HG02798 (cell line): Measurements from ENCODE around the gene PRKAG1.
"Not testable (repeated sequence)": the region's sequence is repeated elsewhere in the genome, so short reads cannot be mapped to it uniquely, and the experiment has no call there.

Experiments used
- ATAC-seq: cut with Tn5 transposase; IDR thresholded peaks from one replicate; pipeline ENCODE4 v1.9.1; 2021; ENCODE audit warnings: mild to moderate bottlenecking; ENCODE audit not compliant: unreplicated experiment, poor library complexity

Gene PRKAG1

DNA sequence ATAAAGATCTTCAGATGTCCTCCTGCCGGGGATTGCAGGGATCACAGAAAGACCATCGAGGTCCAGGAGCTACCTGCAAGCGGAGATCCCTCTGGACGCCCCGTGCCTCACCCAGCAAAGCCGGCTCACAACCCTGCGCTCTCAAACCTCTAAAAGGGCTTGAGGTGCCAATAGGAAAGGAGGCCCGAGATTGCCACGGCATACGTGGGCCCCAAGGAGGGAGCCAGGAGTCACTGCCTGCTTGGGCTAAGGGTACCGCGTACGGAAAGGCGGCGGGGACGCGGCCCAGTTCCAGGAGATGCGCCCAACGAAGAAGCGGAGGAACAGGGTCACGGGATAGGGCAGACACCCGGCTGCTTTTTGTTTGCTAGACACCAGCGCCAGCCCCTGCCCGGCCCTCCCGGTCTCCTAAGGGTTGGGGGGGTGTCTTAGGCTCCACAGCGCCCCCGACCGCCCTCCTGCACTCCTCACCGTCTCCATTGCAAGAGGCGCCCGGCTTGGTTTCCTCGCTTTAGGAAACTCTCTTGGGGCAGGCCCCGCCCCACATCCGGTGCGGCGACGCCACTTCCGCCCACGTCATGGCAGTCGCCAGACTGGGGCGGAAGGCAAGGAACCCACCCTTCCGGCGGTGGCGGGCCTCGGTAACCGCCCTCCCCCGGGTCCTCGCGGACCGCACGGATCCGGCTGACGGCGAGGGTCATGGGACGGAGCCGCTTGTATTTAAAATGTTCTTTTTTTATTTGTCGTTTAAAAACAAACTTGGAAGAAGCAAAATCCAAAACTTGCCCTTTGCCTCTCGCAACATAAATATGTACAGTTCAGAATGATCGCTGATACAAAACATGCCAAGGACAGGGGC lies at the start of gene PRKAG1:
TSS of gene PRKAG1 (minus strand) at position 516 of the 859 bp plus-strand sequence. CDS start at position 480, 36 bp downstream.
- ATAC-seq: peak; percentile 95

DNA sequence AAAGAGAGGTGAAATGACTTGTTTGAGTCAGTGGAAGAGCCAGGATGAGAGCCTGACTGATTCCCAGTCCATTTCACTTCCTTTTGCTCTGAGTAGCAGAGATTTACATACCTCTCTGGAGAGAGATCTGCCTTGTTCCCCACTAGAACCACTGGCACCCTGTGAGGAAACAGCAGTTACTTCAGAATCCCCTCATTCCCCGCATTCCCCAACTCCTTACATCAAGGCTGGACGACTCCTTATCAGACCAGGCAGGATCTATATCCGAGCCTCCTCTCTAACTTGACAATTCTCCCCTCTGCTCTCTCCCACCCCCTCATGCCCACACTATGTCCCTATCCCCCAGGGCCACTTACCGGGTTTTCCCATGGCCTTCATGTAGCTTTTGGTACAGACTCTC lies 47.5 kb upstream of the PRKAG1 start:
- no peak for ATAC-seq

DNA sequence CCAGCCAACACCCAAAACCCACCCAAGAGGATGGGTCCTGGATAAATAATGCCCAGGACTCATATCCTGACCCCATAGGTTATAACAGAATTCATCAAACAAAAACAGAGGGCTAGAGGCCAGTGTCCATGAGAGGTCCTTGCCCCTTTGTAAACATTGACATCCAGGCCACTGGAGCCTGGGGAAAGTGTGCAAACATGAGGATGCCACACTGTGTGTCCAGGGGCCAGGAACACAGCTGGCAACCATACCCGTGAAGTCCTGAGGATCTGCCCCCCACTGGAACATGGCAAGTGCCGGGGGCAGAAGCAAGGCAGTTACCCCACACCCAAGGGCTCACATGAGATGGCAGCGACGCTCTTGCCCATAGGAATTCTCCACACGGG lies 46.2 kb upstream of the PRKAG1 start:
- no peak for ATAC-seq

DNA sequence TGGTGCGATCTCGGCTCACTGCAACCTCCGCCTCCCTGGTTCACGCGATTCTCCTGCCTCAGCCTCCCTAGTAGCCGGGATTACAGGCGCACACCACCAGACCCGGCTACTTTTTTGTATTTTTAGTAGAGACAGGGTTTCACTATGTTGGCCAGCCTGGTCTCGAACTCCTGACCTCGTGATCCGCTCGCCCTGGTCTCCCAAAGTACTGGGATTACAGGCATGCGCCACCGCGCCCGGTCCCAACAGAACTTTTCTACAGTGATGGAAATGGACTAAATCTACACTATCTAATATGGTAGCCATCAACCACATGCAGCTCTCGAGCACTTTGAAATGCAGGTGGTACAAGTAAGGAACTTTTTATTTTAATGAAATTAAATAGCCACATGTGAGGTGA lies 43.3 kb upstream of the PRKAG1 start:
- not testable (repeated sequence) for ATAC-seq

DNA sequence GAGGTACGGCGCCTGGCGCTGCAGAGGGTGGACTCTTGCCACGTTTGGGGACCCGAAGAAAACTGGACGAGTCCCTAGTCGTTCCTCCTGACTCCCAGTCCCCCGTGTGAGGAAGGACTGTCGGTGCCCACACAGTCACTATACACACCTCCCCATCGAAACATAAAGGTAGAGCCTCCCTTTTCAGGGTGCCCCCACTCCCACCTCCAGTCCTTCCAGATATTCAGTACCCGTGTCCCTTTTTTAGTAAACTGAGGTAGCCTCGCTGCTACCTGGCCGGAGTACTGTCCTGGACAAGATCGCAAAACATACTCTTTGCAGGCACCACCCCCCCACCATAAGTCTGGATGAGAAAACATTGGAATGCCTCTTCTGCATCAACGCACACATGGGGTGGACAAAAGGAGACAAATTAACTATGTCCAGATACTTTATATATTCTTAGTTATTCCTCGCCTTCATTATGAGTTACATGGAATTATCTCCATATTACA lies 42.6 kb upstream of the PRKAG1 start:
- ATAC-seq: peak; percentile 7

DNA sequence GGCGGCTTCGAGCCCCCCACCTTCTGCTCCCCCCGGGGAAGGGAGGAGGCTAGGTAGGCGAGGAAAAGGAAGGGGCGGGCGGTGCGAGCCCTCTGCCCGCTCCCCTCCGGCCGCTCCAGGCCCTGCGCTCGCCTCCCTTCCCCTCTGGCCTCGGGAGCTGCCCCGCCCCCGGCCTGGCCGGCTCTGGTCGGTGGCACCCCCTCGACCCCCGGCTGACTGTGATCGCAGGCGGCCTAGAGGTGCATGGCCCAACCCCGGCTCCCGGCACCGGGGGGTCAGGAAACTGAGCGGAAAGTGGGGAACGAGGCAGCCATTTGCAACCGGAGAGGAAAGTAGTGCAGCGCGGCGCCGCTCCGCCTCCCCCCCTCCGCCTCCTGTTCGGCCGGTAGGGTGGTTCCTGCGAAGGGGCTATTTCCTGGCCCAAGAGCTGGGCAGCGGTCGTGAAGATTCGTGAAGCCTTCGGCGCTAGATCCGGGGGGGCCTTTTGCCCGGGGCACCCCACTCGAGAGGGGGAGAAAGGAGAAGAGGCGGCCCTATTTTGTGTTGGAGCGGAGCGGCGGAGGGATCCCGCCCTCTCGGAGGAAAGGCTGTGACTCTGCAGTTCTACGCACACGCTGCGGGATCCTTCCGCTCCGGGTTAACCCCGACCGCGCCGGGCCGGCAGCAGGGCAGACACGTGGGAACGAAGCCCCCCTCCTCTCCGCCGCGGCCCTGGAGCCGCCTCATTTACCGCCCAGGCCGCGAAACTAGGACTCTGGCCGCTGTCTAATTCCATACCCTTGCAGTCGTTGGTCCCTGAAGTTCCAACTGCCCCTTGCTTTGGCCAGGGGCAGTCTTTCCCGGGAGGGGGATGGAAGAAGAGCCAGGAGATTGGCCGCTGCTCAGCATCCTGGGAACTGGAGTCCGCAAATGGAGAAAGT lies 41.9 kb upstream of the PRKAG1 start, which contains the start of gene KMT2D:
TSS of gene KMT2D (minus strand) at position 558 of the 920 bp plus-strand sequence. CDS start 5,470 bp downstream, outside the sequence.
- ATAC-seq: peak; percentile 59

DNA sequence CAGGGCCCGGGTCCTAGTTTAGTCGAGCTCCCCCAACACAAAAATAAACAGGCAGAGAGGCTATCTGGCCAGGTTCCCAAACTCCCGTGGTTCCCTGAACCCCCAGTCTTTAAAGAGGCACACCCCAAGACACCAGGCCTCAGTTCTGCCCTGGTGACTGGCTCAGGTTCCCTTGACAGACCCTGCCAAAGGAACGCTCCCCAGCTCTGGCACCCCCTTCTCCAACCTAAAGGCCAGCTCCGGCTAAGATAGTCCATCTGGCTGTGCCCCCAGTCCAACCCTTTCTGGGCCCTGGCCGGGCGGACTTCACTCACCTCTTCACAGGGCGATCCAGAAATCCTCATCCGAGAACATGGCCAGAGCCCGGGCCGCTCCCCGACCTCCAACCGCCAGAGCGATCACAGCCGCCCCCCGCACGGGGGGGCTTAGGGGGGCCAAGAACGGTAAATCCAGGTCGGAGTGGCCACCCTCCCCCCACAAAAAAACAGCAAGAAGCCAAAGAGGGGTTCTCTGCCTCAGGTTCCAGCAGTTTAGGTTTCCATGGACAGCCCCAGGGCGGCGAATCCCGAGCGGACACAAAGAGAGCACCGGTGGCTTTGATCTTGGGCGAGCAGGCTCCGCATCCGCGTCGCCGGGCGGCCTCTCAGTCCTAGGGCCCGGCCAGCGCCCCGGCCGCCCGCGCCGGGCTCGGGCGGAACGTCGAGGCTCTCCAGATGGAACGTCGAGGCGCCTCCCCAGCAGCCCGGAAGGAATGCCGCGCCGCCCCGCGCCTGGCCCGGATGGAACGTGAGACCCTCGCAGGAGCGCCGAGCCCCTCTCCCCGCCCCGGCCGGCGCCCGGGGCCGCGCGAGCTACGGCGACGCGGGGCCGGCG lies 41.0 kb upstream of the PRKAG1 start:
- peak; percentile 19 for ATAC-seq

DNA sequence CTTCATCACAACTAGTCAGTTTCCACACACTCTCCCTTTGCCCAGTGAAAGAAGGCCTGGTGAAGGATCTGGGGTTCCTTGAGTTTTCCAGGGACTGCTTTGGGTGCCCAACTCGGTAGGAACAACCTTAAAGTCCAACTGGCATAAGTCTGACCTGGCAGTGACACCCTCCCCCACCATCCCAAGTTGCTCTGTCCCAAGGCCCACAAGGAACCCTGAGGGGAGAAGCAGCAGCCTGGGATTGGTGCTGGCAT lies 40.4 kb upstream of the PRKAG1 start:
- ATAC-seq: no peak

DNA sequence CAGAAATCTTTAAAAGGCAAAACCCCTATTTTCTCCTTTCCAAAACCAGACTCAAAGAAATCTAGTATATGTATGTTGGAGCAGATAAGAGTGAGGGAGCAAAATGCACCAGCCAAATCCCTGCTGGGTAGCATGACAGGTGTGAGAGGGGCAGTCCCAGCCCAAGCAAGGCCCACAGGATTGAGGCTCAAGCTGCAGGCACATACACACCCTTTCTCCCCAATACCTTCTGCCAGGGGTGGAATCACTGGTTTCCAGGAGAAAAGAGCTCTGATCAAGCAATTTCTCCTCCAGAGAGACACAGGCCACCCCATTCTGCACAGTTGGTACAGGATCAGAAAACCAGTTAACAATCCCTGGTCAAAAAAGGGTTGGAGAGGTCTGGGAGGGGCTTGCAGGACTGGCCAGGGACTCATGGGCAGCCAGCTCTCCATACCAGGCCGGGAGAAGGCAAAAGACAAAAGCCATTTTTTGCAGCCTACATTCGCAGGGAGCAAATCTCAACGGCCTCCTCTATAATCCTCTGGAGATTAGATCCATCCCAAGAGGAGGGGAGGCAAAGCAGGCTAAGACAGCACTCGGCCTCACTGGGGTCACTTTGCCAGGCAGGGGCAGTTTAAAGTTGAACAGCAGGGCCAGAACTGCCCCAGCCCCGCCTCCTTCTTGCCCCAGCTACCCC lies 39.9 kb upstream of the PRKAG1 start:
- ATAC-seq: no peak

DNA sequence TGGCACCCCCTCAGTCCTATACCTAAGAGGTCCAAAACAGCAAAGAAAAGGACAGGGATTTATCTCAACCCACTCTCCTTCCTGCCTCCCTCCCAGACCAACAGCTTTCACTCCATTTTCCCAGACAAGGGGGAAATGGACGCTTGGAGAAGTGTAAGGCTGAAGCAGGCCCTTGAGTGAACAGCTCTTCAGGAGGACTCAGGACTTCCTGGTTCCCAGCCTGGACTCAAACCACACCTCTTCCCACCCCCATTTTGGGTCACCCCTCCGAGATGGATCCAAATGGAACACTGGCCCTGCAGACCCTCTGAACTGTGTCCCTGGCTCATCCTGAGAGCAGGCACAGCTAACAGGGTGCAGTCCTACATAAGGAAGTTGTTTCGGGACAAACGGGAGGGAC lies 39.3 kb upstream of the PRKAG1 start:
- no peak for ATAC-seq

DNA sequence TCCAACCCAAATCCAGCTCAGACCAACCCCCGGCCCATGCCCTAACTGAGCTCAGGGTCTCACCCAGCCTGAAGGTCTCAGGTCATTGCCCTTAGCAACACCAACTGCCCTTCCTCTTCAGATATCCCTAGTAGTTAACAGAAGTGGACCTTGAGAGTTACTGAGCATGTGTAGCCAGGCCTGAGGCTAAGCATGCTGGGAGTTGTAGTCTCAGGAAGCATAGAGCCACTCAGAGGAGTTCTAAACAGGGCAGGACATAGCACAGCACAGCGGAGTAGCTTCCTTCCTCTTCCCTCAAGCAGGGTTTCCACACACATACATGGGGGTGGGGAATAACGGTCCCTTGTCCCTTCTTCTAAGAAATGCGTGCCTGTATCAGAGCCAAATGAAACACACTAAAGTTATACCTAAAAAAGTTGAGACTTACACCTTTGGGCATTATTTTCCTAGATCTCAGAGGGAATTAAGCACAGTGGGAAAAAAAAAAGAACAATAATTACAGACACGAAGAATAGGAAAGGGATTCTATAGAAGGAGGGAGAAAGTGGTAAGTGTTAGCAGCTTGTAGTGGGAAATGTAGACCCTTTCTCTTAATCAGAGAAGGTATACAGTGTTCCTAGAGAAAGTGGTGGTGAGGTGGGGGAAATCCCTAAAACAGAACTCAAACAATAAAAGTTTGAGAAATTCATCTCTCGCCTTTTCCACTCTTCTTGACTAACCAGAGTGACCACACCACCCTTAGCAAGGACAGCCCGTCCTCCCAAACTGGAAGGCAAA lies 37.6 kb upstream of the PRKAG1 start:
- ATAC-seq: peak; percentile 75

DNA sequence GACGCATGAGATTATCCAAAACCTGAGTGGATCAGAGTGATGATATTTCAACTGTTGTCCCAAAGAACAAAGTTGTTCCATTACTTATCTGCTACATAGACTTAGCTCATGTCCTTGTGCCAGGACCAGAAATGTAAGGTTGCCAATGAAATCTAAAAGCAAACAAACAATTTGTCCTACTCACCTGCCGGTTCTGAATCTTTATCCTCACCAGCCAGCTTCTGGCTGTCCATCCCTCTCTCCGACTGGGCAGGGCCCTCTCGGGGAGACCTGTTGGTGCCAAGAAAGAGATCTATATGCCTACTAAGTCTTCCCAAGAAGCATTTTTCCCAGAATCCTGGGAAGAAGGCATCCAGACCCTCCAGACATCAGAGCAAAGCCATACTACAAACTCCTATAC lies 36.5 kb upstream of the PRKAG1 start:
- no peak for ATAC-seq

DNA sequence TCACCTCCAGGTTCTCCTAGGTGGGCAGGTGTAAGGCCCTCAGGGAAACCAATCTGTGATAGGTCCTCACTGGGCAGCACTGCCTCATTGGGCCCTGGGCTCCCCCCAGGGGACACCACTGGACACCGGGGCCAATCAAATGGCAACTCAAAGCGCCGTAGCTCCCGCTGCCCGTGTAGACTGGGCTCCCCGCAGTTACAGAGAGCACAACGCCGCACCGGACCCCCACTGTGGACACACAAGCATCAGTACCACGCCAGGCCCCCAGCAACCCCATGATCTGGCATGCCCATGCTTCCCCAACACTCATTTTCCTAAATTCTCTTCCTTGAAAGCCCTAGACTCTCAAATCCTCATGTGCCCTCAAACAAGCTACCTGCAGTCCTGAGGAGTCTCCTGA lies 35.9 kb upstream of the PRKAG1 start:
- no peak for ATAC-seq

DNA sequence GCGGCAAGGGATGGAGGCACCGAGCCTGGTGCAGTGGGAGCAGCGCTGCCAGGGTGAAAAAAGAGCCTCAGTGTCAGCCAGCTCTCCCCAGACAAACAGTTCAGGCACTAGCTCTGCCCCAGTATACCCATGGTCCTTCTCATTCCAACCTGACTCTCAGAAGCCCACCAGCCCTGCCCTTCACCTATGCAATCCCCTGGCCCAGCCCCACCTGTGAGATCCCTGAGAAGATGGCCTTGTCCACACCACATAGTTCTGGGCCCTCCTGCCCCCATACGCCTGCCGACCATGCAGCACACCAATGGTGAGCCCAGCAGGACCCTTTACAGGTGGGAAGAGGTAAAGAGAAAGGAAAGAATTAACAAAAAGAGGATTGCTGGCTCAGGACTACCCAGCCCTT lies 35.5 kb upstream of the PRKAG1 start:
- ATAC-seq: no peak

DNA sequence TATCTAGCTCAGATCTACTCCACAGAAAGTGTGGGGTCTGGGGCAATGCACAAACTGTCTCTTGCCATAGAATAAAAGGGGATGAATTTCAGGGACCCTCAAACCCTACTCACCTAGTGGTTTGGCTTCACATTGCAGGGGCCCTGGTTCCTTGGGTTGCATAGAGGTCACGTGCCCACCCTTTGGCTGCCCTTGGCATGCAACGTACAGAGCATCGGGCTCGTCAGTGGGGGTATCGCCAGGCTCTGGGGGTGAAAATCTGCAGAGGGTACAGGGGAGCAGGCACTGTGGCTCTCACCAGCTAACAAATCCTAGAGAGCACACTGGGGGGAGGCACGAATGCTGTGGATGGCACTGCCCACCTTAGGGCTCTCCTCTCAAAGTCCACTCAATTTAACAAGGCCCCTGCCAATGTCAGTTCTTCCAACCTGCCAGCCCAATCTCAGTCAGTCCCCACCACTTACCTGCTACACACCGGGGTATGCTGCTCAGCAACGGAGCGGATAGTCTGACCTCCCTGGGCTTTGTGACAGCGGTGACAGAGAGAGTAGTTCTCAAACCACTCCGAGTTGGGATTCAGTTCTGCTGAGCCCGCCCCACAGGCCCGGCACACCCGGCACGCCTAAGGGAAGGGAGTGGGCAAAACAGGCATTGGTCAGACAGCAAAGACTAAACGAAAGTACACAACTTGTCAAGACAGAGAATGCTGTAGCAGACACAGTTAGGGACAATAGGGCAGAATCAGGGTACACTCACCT lies 34.1 kb upstream of the PRKAG1 start:
- ATAC-seq: no peak

DNA sequence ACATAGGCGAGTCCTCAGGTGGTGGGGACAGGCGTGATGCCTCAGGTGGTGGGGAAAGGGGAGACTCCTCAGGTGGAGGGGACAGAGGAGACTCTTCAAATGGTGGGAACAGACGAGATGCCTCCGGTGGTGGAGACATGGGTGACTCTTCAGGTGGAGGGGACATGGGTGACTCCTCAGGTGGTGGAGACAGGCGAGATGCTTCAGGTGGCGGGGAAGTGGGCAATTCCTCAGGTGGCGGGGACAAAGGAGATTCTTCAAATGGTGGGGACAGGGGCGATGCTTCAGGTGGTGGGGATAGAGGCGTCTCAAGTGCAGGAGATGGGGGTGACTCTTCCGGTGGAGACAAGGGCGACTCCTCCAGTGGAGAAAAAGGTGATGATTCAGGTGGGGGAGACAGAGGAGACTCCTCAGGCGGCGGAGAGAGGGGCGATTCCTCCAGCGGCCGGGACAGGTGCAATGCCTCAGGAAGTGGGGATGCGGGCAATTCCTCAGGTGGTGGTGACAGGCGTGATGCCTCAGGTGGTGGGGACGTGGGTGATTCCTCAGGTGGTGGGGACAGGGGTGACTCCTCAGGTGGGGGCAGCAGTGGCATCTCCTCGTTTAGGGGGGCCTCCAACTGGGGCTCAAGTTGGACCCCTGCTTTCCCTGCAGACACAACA lies 33.3 kb upstream of the PRKAG1 start:
- ATAC-seq: no peak

DNA sequence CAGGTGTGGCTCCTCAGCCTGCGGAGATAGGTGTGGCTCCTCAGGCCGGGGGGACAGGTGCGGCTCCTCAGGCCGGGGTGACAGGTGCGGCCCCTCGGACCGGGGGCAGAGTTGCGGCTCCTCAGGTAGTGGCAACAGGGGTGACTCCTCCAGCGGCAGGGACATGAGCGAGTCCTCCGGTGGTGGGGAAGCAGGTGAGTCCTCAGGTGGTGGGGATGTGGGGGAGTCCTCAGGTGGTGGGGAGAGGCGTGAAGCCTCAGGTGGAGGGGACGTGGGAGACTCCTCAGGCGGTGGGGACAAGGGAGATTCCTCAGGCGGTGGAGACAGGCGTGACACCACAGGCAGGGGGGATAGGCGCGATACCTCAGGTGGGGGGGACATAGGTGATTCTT lies 32.8 kb upstream of the PRKAG1 start:
- no peak for ATAC-seq
